Mucosa of stomach (tissue), 1 donor: ENCODE data around the gene MIDN.
"Not testable (repeated sequence)": the region's sequence is repeated elsewhere in the genome, so short reads cannot be mapped to it uniquely, and the experiment has no call there.

Experiments used
- H3K27me3 ChIP-seq: one replicate; pipeline ENCODE4 v1.7.0; 2013; ENCODE audit warnings: mild to moderate bottlenecking, low read length; ENCODE audit not compliant: control insufficient read depth, insufficient read depth
- H3K36me3 ChIP-seq: one replicate; pipeline ENCODE4 v1.7.0; 2013; ENCODE audit warnings: low read length; ENCODE audit not compliant: control insufficient read depth, insufficient read depth
- H3K4me1 ChIP-seq: one replicate; pipeline ENCODE4 v1.7.0; 2013; ENCODE audit warnings: mild to moderate bottlenecking, low read length; ENCODE audit not compliant: control insufficient read depth, insufficient read depth
- H3K4me3 ChIP-seq: one replicate; pipeline ENCODE4 v1.7.0; 2013; ENCODE audit warnings: low read length
- H3K9ac ChIP-seq: one replicate; pipeline ENCODE4 v1.7.0; 2013; ENCODE audit warnings: mild to moderate bottlenecking, low read length, moderate library complexity
- H3K9me3 ChIP-seq: one replicate; pipeline ENCODE4 v1.7.0; 2013; ENCODE audit warnings: mild to moderate bottlenecking, low read length, moderate library complexity; ENCODE audit not compliant: control insufficient read depth
- donor health status: Pancreatic carcinoma.

The MIDN gene

GRCh38 chr19:1246265-1247087 lies 1.9 kb upstream of the MIDN start:
- H3K36me3 ChIP-seq, H3K4me3 ChIP-seq, H3K9me3 ChIP-seq, H3K27me3 ChIP-seq, H3K9ac ChIP-seq: not testable (repeated sequence)
- peaks cover 56% of the 10 kb centered on the region for H3K4me1 ChIP-seq

- H3K27me3 ChIP-seq = no peaks in the 10 kb centered on the region
- peak overlapping the region; percentile 65 for H3K9ac ChIP-seq
- H3K4me3 ChIP-seq = peak overlapping the region; percentile 32
- H3K4me1 ChIP-seq = peaks cover 52% of the 10 kb centered on the region
- H3K36me3 ChIP-seq = peaks cover 15% of the 10 kb centered on the region
- H3K9me3 ChIP-seq = no peaks in the 10 kb centered on the region
Measured at GRCh38 chr19:1247748-1248138, 640 bp upstream of the MIDN start.

DNA sequence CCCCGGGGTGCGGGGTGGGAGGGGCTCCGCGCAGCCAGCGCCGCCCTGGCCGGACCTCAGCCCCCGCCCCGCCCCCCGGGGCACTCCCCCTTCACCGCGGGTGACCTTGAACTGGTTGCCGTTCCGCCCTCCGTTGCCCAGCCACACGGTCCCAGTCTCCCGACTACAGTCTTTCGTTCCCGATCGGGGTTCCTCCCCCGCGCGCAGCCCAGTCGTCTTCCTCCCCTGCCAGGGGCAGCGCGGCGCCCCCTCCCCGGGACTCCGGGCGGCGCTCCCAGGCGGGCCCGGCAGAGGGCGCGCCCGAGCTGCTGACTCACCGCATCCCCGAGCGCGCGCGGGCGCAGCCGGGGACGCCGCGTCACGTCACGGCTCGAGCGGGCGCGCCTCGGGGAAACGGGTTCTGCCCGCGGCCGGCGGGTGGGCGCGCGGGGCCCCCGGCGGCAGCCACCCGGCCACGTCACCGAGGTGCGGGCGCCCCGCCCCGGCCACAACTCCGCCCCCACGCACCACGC lies 459 bp downstream of the MIDN start:
- Histone ChIP-seq H3K27me3 (no peaks in the 10 kb centered on the region), H3K4me3 (peak overlapping the region; percentile 56), H3K9me3 (no peaks in the 10 kb centered on the region), H3K9ac (peak overlapping the region; percentile 92), H3K36me3 (peaks cover 9% of the 10 kb centered on the region), H3K4me1 (peaks cover 49% of the 10 kb centered on the region)

DNA sequence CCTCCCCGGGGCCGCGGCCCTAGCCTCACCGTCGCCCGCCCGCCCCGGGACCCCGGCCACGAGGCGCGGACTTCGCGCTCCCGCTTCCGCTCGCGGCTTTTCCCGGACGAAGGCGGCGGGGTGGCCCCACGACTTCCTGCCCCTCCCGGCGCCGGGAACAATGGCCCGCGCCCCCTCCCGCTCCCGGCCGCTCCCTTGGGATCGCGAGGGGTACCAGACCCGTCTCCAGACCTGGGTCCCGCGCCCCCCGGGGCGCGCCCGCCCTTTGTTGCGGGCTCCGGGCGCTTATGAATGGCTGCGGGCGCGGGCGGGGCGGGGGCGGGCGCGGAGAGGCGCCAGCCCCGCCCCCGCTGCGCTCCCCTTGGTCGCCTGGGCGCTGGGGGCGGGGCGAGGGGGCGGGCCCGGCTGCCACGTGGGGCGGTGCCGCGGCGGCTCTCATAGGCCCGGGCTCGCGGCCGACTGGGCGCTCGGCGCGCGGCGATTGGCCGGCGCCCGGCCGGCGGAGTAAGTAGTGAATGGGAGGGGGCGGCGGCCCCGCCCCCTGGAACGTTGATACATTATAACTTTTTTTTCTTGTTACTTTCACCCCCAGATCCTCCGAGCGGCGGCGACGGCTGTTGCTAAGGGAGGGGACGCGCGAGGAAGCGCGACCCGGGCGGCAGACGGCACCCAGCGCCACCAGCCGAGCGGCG lies 1.1 kb downstream of the MIDN start:
- H3K9me3 ChIP-seq = no peaks in the 10 kb centered on the region
- no peak overlapping the region for H3K4me3 ChIP-seq
- H3K4me1 ChIP-seq = peaks cover 49% of the 10 kb centered on the region
- H3K9ac ChIP-seq = peak overlapping the region; percentile 92
- H3K36me3 ChIP-seq = peaks cover 11% of the 10 kb centered on the region
- no peaks in the 10 kb centered on the region for H3K27me3 ChIP-seq

DNA sequence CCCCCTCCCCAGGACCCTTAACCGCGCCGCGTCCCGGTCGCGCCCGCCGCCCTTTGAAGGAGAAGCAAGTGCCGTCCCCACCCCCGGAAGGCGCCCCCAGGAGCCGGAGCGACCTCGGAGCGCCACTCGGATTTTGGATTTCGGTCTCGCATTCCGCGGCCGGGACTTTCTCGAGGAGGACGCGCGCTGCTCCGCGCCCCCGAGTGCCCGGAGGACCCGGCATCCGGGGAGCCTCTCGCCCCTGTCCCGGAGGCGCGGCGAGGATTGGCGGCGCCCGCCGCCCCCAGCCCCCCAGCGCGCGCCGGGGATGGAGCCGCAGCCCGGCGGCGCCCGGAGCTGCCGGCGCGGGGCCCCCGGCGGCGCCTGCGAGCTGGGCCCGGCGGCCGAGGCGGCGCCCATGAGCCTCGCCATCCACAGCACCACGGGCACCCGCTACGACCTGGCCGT lies 1.6 kb downstream of the MIDN start:
- peak overlapping the region; percentile 71 for H3K9ac ChIP-seq
- H3K4me3 ChIP-seq = no peak overlapping the region
- peaks cover 16% of the 10 kb centered on the region for H3K36me3 ChIP-seq
- peaks cover 49% of the 10 kb centered on the region for H3K4me1 ChIP-seq
- H3K9me3 ChIP-seq = no peaks in the 10 kb centered on the region
- no peaks in the 10 kb centered on the region for H3K27me3 ChIP-seq

GRCh38 chr19:1250437-1251260 lies 2.3 kb downstream of the MIDN start:
- H3K9me3 ChIP-seq = no peaks in the 10 kb centered on the region
- peak overlapping the region; percentile 74 for H3K4me3 ChIP-seq
- H3K9ac ChIP-seq = peak overlapping the region; percentile 90
- H3K36me3 ChIP-seq = peaks cover 23% of the 10 kb centered on the region
- no peaks in the 10 kb centered on the region for H3K27me3 ChIP-seq
- H3K4me1 ChIP-seq = peaks cover 49% of the 10 kb centered on the region

GRCh38 chr19:1251330-1252220 lies 3.2 kb downstream of the MIDN start:
- Histone ChIP-seq H3K36me3 (peaks cover 29% of the 10 kb centered on the region), H3K4me1 (peaks cover 43% of the 10 kb centered on the region)

DNA sequence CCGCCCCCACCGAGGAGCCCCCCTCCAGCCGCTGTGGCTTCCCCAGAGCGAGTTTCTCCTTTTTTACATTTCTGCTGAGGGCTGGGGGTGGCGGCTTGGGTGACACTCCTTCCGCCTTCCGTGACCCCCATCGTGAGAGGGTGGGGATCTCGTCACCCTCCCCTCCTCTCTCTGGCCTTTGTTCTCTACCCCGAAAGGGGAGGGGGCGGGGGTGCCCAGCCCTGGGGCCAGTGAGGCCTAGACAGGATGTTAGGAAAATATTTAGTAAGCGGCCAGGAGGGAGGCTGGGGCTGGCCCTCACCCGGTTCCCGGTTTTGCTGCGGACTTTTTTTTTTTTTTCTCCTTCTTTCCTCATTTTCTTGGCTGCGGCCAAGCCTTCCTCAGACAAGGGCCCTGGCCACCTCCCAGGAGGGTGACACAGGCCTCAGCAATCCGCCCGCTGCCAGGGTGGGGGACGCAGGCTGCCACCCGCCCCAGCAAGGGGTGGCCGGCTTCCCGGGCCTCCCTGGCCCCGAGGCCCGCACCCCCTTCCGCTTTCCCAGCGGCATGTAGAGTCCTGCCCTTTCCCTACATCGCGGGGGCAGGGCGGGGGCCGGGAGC lies 3.9 kb downstream of the MIDN start:
- no peaks in the 10 kb centered on the region for H3K27me3 ChIP-seq
- H3K4me1 ChIP-seq = peaks cover 43% of the 10 kb centered on the region
- H3K9ac ChIP-seq = peak overlapping the region; percentile 90
- H3K9me3 ChIP-seq = no peaks in the 10 kb centered on the region
- peaks cover 33% of the 10 kb centered on the region for H3K36me3 ChIP-seq
- H3K4me3 ChIP-seq = peak overlapping the region; percentile 74

More at GRCh38 chr19:1251330-1252220, 3.2 kb downstream of the MIDN start:
- H3K4me3 ChIP-seq = peak overlapping the region; percentile 74
- H3K9me3 ChIP-seq = no peaks in the 10 kb centered on the region
- no peaks in the 10 kb centered on the region for H3K27me3 ChIP-seq
- peak overlapping the region; percentile 90 for H3K9ac ChIP-seq

GRCh38 chr19:1252821-1253513 lies 4.6 kb downstream of the MIDN start:
- Histone ChIP-seq H3K4me1 (peaks cover 39% of the 10 kb centered on the region), H3K9me3 (no peaks in the 10 kb centered on the region), H3K27me3 (no peaks in the 10 kb centered on the region), H3K9ac (peak overlapping the region; percentile 90), H3K36me3 (peaks cover 38% of the 10 kb centered on the region), H3K4me3 (no peak overlapping the region)

DNA sequence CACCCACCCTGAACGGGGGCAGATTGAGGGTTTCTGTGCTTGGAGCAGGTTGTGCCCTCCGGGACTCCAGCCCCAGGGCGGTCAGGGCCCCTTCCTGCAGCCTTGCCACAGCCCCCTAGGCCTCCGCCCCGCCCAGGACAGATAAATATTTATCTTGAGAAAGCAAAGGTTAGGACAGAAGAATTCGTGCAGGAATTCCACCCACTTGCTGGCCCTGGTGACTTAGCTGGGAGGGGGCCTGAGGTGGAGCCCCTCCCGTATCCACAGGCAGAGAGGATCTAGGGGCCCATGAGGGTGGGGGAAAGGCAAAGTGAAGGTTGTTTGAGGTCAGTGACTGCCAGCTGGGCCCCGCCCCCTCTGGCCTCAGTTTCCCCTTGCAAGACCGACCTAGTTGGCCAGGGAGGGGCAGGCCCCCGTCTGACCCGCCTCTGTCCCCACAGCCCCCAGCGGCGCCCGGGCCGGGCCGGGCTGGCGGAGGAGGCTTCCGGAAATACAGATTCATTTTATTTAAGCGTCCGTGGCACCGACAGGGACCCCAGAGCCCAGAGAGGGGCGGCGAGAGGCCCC lies 5.2 kb downstream of the MIDN start:
- H3K9me3 ChIP-seq = no peaks in the 10 kb centered on the region
- no peak overlapping the region for H3K4me3 ChIP-seq
- peaks cover 42% of the 10 kb centered on the region for H3K4me1 ChIP-seq
- no peaks in the 10 kb centered on the region for H3K27me3 ChIP-seq
- H3K36me3 ChIP-seq = peaks cover 40% of the 10 kb centered on the region
- H3K9ac ChIP-seq = peak overlapping the region; percentile 90
